ENCODE results near the gene INTS12. TPM values are rescaled to one million over a fixed set of nuclear protein-coding genes. Genes with fewer than 3 reads are reported as not detected.
"Not testable (repeated sequence)": the region's sequence is repeated elsewhere in the genome, so short reads cannot be mapped to it uniquely, and the experiment has no call there.

INTS12 gene, protein sequence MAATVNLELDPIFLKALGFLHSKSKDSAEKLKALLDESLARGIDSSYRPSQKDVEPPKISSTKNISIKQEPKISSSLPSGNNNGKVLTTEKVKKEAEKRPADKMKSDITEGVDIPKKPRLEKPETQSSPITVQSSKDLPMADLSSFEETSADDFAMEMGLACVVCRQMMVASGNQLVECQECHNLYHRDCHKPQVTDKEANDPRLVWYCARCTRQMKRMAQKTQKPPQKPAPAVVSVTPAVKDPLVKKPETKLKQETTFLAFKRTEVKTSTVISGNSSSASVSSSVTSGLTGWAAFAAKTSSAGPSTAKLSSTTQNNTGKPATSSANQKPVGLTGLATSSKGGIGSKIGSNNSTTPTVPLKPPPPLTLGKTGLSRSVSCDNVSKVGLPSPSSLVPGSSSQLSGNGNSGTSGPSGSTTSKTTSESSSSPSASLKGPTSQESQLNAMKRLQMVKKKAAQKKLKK
- total RNA-seq, result 17.6 and 18.9 TPM in 2 replicates

DNA sequence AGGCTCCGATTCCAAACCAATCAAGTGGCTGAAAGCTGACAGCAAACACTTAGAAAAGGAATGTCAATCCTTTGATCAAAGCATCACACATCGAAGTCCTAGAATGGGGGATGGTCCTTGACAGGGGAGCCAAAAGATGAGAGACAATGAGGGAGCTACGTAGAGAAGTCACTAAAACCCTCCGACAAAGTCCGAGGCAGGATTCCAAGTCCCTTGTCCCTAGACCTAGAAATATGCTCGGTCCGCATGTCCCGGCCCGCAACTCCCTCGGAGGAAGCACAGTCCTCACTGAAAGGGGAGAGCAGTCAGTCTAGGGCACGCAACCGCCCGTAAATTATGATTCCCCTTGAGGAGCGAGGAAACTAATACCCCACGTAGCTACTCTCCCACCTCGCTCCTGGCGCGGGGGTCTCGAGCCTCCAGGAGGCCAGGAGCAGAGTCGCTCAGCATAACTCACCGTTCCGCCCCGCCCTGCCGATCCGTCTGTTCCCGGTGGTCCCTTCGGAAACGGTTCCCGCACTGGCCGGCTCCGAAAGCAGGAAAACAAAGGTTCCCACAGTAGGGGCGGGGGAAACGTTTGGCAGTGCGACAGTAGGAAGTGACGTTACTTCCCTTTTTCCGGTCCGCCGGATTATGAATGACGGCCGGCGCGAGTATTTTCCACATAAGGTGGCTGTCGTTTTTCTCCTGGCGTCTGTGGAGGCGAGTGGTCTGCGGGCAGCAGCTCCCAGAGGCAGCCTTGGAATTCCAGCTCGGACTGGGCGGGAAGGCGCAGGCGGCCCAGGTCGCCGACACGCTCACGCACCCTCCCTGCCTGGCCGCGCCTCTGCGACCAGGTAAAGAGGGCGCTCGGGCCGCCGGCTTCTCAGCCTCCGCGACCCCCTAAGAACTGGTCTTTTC lies at the start of gene INTS12, which contains the start of gene GSTCD:
TSS of gene INTS12 (minus strand) at position 509 of the 900 bp plus-strand sequence. CDS start 8,684 bp downstream, outside the sequence.
TSS of gene GSTCD (plus strand) at position 604 of the 900 bp plus-strand sequence. CDS start 8,830 bp downstream, outside the sequence.
- intact Hi-C loops (cut with micrococcal nuclease), result loop anchor here (1.0 to 5.0 kb wide), 8 partner anchors 24 to 771 kb away; partner anchors contain the start of genes AIMP1, TBCK and TET2

DNA sequence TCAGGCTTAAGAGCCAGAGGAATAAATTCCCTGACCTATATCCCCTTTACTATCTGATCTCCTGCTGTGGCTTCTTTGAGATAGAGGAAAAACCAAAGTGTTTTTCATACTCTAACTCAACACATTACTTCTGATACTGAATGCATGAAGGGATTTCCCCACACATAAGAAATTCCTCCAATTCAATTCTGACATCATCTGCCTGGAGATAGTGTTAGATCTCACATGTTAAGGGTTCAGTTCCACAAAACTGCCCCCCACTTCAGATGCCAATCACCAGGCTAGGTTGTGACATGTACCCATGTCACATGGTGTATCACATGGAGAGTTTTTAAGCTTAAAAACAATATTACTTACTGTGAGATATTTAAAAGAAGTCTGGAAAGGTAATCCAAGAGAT lies 46.9 kb upstream of the INTS12 start:
- intact Hi-C loops (cut with micrococcal nuclease), result no loop called here

DNA sequence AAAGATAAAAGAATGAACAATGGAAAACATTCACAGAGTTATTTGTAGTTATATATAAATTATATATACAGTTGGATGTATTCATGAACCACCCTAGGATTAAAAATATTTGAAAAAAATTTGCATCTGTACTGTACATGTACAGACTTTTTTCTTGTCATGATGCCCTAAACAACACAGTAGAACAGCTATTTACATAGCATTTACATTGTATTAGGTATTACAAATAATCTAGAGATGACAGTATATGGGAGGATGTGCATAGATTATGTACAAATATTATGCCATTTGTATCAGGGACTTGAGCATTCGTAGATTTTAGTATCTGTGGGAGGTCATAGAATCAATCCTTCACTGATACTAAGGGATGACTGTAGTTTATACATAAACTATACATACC lies 44.9 kb upstream of the INTS12 start:
- intact Hi-C loops (cut with micrococcal nuclease), result no loop called here

DNA sequence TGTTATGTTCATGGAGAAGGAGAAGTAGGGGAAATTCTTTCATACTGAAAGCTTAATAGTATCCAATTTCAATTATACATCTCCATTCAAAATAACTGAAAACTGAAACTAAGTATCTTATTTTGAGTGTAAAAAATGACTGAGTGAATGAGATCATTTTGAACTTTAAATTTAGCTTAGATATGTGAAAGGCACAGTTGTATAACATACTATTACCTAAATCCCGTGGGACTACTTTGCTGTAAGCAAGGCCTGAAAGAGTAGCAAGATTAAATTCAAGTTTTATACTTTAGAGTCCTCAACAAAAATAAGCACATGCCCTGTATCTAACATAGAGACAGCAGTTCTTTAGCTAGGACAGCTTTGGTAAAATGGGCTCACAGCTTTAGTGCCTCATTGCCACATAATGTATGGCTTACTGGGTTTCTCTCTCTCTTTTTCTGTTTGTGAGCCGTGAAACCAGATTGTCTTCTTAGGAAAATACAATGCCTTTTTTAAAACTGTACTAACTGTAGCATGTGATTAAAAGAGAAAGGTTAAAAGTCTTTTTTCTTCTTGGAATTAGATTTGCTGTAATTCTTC lies 43.3 kb upstream of the INTS12 start:
- intact Hi-C loops (cut with micrococcal nuclease), result no loop called here

DNA sequence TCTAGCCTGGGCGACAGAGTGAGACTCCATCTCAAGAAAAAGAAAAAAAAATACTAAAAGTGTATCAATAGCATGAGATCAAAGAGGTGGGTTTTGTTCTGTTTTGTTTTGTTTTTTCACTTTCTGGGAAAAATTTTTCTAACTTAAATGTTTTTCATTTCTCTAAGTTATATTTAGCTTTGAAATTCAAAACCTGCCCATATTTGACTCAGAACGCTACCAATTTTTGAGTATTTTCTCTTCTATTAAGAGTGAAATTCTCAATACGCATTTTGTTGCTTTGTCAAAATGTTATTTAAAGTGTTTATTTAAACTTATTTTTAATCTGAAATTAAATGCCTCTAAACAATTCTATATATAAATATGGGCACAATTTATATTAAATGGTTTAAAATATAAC lies 39.7 kb upstream of the INTS12 start:
- intact Hi-C loops (cut with micrococcal nuclease), result no loop called here

DNA sequence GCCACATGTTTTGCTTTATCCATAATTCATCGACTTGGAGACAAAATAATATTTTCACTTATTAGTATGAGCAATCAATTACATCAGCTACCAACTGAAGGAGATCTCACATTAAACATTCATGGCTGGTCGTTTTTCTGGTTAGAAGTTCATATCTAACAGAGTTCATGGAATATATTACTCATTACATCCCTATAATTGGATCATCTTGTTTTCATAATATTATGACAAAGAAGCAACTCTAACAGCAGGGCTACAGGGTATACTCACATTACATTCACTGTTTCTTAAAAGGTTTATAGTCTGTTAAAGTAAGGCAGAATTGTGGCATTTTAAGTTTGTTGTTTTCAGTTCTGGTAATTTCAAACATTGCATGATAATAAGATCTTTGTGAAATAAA lies 33.1 kb upstream of the INTS12 start:
- intact Hi-C loops (cut with micrococcal nuclease), result no loop called here

DNA sequence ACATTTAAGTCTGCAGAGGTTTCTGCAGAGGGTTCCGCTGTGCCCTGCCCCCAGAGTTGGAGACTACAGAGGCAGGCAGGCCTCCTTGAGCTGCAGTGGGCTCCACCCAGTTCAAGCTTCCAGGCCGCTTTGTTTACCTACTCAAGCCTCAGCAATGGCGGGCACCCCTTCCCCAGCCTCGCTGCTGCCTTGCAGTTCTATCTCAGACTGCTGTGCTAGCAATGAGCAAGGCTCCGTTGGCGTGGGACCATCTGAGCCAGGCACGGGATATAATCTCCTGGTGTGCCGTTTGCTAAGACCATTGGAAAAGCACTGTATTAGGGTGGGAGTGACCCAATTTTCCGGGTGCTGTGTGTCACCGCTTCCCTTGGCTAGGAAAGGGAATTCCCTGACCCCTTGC lies 26.7 kb upstream of the INTS12 start:
- intact Hi-C loops (cut with micrococcal nuclease), result not testable (repeated sequence)

DNA sequence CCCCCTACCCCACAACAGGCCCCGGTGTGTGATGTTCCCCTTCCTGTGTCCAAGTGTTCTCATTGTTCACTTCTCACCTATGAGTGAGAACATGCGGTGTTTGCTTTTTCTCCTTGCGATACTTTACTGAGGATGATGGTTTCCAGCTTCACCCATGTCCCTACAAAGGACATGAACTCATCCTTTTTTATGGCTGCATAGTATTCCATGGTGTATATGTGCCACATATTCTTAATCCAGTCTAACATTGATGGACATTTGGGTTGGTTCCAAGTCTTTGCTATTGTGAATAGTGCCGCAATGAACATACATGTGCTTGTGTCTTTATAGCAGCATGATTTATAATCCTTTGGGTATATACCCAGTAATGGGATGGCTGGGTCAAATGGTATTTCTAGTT lies 21.4 kb upstream of the INTS12 start:
- intact Hi-C loops (cut with micrococcal nuclease), result not testable (repeated sequence)

DNA sequence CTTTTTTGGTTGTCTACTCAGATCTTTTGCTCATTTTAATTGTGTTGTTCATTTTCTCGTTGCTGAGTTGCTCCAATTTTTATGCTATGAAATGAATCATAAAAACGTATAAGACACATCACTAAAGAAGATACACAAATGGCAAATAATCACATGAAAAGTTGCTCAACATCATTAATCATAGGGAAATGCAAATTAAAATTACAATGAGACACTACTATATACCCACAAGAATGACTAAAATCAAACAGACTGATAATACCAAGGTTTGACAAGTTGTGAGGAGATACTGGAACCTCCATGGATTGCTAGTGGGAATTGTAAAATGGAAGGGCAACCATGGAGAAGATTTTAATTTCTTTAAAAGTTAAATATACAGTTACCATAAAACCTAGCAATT lies 17.1 kb upstream of the INTS12 start:
- intact Hi-C loops (cut with micrococcal nuclease), result no loop called here

DNA sequence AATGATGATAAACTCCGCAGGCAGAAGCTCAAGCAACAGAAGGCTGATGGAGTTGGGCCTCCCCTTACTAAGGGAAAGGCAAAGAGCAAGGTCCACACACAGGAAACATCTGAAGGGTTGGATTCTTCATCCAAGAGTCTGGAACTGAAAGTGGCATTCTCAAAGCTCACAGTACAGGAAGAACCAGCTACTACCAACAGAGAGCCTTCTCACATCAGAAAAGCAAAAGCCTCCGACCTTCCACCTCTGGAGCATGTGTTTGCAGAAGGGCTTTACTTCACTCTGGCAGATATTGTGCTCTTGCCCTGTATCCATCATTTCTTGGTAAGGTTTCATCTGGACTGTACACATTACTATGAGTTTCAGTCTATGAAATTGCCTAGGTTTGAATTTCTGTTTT lies 10.7 kb upstream of the INTS12 start:
- intact Hi-C loops (cut with micrococcal nuclease), result no loop called here

DNA sequence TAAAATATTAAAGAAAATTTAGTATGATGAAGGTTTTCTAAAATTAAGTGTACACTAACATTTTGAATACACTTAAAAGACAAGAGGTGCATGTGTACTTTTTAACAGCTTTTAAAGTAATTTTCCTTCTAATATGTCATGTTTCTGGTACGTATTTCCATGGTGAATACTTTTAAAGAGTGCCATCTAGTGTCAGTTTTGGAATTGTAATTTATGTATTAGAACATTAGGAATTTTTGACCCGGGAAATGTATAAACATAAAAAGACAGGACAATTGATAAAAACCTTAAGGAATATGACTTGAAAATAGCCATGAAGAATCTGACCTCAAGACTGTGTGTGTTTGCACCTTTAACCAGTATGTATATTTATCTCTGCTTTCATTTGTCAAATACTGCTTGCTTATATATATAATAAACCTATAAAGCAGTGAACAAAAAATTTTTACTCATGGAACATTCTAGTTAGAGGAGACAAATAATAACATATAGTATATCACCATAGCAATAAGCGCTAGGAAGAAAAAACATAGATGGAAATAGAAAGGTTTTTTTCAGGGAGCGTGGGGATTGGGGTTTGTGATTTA lies 7.3 kb upstream of the INTS12 start:
- intact Hi-C loops (cut with micrococcal nuclease), result loop anchor here (1.0 kb wide), 2 partner anchors 194 to 574 kb away; no protein-coding TSS in a partner anchor

DNA sequence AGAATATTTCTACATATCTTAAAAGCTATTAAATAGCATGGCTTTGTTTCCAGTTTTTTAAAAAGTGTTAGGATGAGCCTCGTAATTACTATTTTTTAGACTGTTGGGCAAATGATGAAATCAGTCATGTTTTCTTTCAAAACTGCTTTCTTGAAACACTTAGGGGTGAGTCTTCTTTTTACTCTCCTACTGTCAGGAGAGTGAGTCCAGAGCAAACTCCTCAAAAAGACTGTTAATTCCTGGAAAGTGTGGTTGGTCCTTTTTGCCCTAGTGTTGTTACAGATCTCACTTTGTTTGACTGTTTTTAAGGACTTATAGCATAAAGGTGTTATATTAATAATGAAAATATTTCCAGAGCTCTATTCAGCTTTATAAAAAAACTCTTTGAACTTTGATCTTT lies 6.4 kb upstream of the INTS12 start:
- intact Hi-C loops (cut with micrococcal nuclease), result loop anchor here (1.0 kb wide), 2 partner anchors 194 to 574 kb away; no protein-coding TSS in a partner anchor

DNA sequence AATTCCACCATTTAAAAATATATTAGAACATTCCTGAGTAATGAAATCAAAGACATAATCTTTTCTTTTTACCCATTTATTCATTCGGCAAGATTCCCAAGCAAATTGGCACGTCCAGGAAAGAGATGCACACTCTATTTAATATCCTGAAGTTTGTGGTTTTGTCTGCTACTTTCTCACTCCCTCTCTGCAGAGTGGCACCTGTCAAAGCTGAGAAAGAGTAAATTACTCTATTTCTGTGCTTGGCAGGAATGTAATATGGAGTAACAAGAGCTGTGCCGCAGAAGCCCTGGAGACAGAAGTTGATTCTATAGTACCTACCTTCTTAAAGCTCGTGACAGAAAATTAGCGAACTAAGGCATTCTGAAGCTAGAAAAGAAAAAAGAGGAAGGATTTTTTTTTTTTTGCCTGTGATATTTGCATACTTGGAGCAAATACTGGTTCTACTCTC lies 5.6 kb upstream of the INTS12 start:
- intact Hi-C loops (cut with micrococcal nuclease), result no loop called here

DNA sequence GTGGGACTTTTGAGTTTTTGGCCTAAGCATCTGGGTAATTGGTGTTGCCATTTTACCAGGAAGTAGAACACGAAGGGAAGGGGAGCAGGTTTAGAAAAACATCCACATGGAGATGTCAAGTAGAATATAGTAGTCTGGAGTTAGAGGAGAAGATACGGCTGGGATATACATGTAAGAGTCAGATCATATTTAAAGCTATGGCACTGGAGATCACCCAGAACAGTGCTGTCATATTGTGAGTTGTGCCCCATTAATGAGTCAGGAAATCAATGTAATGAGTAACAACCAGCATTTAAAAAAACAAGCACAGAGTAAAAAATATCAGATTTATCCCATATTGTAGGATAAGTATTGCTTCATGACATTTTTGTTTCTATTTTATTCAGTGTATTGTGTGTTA lies 4.3 kb upstream of the INTS12 start:
- intact Hi-C loops (cut with micrococcal nuclease), result no loop called here

DNA sequence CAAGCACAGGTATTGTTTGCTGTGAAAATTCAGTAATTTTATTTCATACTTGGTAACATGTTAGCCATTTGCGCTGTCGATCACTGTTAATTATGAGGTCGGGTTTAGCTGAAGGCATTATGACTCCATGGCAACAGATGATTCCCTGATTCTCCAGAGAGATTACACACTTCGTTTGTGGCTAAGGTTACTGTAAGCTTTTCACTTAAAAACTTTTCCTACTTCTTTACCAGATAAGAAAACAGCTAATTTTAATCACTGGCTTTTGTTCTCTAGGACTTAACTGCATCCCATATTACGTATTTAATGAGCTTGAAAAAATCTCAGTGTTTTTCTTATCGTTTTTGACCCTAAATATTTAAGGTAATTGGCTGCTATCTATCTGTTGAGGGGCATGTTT lies 2.2 kb upstream of the INTS12 start:
- intact Hi-C loops (cut with micrococcal nuclease), result no loop called here

DNA sequence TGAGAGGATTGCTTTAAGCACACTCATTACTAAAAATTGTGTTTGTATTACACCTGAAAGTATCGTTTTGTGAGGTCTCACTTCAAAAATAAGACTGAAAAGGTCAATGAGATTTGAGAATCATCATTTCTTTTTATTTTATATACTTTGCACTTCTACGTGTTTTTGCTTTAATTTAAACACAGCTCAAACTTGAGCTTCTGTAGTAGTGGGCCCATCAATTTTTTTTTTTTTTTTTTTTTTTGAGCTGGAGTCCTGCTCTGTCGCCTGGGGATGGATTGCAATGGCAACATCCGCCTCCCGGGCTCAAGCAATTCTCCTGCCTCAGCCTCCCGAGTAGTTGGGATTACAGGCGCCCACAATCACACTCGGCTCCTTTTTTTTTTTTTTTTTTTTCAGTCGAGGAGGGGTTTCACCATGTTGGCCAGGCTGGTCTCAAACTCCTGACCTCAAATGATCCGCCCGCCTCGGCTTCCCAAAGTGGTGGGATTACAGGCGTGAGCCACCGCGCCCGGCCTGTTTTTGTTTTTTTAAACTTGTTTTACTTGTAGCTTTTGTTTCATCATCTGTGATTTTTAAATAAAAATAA lies 1.6 kb upstream of the INTS12 start:
- intact Hi-C loops (cut with micrococcal nuclease), result no loop called here

DNA sequence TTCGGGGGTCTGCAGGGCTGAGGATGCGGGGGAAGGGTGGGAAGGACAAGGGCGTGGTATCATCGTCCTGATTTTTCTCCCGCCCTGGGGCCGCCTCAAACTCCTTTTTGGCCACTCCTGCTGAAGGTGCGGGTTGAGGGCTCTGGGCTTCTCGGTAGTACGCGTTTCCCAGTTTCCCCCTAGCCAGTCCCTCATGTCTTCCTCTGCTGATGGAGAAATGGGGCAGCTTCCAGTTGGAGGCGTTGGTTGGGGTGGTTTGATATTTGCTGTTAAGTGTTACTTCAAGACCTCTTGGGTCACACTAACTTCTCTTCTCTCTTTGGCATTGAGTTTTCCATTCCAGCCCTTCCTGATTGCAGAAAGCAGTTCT lies 577 bp upstream of the INTS12 start:
- intact Hi-C loops (cut with micrococcal nuclease), result loop anchor here (1.0 to 5.0 kb wide), 5 partner anchors 24 to 772 kb away; no protein-coding TSS in a partner anchor

DNA sequence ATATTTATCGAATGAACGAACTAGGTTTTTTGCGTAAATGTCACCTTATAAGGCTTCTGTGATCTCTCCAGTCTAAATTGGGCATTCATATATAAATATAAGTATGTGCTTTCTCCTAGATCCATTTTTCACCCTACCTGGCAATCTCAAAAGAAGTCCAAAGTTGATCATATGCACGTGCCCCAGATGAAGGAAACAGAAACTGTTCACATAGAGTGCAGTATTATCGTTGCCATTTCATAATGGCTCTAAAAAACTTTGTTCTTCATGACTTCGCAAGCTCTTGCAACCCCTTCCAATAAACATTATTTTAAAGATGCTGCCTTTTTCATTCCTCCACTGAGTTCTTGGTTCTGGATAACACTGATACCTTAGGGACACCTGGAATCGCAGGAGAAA lies 708 bp downstream of the INTS12 start:
- intact Hi-C loops (cut with micrococcal nuclease), result loop anchor here (1.0 to 5.0 kb wide), 7 partner anchors 23 to 770 kb away; partner anchors contain the start of genes AIMP1, TBCK and TET2

DNA sequence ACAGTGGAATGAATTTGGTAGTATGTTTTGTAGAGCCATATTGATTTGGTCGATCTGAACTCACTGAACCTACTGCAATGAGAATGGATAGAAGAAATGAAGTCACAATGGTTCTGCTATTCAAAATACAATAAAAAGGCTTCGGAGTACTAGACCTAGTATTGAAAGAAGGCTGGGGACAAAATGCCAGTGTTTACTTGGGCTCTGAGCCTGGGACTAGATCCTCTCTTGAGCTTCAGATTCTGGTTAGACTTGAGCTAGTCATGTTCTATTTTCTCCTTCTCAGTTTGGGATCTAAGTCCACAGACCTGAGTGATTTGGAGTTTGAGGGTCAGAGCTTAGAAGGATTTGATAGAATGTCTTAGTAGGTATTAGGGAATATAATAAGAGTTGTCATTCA lies 9.9 kb downstream of the INTS12 start:
- intact Hi-C loops (cut with micrococcal nuclease), result no loop called here

DNA sequence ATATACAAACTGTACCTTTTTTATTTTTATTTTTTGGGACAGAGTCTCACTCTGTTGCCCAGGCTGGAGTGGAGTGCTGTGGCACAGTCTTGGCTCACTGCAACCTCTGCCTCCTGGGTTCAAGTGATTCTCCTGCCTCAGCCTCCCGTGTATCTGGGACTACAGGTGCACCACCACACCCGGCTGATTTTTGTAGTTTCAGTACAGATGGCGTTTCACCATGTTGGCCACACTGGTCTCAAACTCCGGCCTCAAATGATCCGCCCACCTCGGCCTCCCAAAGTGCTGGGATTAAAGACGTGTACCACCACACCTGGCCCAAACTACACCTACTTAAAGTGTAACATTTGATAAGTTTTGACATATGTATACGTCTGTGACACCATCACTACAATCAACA lies 12.7 kb downstream of the INTS12 start:
- intact Hi-C loops (cut with micrococcal nuclease), result not testable (repeated sequence)

All from T-helper 1 cell treated with Interleukin-12 subunit alpha and Interleukin-12 subunit beta and Interleukin-4 antibody, amounts not matched to agents 30 ng/mL and 1 ng/mL, for 36 hours (primary cell).